Hypothalamus (tissue), 51 donors: ENCODE data around the gene GET4.

Experiments used
- DNase-seq, 51 donors: peaks; one replicate each; lab custom pipeline; 2025; lab: John Stamatoyannopoulos, UW

GET4 gene

GRCh38 chr7:897086-897485 is 20.7 kb downstream of the GET4 start:
- no peak for DNase-seq

GRCh38 chr7:897771-898376 is 21.5 kb downstream of the GET4 start:
- DNase-seq: no peak

- DNase-seq: no peak
Measured at GRCh38 chr7:898460-898854, 22.1 kb downstream of the GET4 start.

GRCh38 chr7:898855-899681 is 22.7 kb downstream of the GET4 start:
- DNase-seq: no peak

- DNase-seq: no peak
Measured at GRCh38 chr7:899806-900205, 23.5 kb downstream of the GET4 start.

- no peak for DNase-seq
Measured at GRCh38 chr7:900331-901040, 24.1 kb downstream of the GET4 start.

- DNase-seq: no peak
Measured at GRCh38 chr7:901041-901387, 24.7 kb downstream of the GET4 start.

GRCh38 chr7:901388-902154 is 25.2 kb downstream of the GET4 start:
- peak in 36 of 51 donors; percentile 26 to 88 (median 58) for DNase-seq

GRCh38 chr7:902996-903395 is 26.6 kb downstream of the GET4 start:
- no peak for DNase-seq

GRCh38 chr7:903921-904755 is 27.8 kb downstream of the GET4 start:
- no peak for DNase-seq

GRCh38 chr7:904847-905246 is 28.5 kb downstream of the GET4 start:
- DNase-seq: no peak

- DNase-seq: no peak
Measured at GRCh38 chr7:906776-907157, 30.4 kb downstream of the GET4 start.

GRCh38 chr7:907158-907980 is 31.0 kb downstream of the GET4 start:
- DNase-seq: peak in 6 of 51 donors; percentile 24 to 54 (median 30)

- no peak for DNase-seq
Measured at GRCh38 chr7:908159-908581, 31.8 kb downstream of the GET4 start.

GRCh38 chr7:908591-909357 is 32.4 kb downstream of the GET4 start:
- peak in 32 of 51 donors; percentile 15 to 76 (median 43) for DNase-seq

- peak in 32 of 51 donors; percentile 8 to 59 (median 33) for DNase-seq
Measured at GRCh38 chr7:909358-910329, 33.3 kb downstream of the GET4 start.

- DNase-seq: peak in 1 of 51 donors; percentile 24
Measured at GRCh38 chr7:910441-910861, 34.1 kb downstream of the GET4 start.
